Measurements from ENCODE around the gene RNPC3.
A peak's percentile ranks its signal among the peaks of the same experiment; 100 is the strongest.

Gene RNPC3, protein sequence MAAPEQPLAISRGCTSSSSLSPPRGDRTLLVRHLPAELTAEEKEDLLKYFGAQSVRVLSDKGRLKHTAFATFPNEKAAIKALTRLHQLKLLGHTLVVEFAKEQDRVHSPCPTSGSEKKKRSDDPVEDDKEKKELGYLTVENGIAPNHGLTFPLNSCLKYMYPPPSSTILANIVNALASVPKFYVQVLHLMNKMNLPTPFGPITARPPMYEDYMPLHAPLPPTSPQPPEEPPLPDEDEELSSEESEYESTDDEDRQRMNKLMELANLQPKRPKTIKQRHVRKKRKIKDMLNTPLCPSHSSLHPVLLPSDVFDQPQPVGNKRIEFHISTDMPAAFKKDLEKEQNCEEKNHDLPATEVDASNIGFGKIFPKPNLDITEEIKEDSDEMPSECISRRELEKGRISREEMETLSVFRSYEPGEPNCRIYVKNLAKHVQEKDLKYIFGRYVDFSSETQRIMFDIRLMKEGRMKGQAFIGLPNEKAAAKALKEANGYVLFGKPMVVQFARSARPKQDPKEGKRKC

GRCh38 chr1:103525607-103526507, at the start of gene RNPC3:
TSS of gene RNPC3 (plus strand) at chr1:103525699. CDS start at chr1:103526071, 372 bp downstream.
- in situ Hi-C loops (cut with HindIII; ENCODE audit: low sequenced_read_pairs): no loop called here
- TF ChIP-seq, protein P1, sequence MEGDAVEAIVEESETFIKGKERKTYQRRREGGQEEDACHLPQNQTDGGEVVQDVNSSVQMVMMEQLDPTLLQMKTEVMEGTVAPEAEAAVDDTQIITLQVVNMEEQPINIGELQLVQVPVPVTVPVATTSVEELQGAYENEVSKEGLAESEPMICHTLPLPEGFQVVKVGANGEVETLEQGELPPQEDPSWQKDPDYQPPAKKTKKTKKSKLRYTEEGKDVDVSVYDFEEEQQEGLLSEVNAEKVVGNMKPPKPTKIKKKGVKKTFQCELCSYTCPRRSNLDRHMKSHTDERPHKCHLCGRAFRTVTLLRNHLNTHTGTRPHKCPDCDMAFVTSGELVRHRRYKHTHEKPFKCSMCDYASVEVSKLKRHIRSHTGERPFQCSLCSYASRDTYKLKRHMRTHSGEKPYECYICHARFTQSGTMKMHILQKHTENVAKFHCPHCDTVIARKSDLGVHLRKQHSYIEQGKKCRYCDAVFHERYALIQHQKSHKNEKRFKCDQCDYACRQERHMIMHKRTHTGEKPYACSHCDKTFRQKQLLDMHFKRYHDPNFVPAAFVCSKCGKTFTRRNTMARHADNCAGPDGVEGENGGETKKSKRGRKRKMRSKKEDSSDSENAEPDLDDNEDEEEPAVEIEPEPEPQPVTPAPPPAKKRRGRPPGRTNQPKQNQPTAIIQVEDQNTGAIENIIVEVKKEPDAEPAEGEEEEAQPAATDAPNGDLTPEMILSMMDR (IDR thresholded peaks at IDR 0.05; ENCODE audit: low read depth, low read length): no peak
- H3K4me3 ChIP-seq (ENCODE audit: low read depth, low read length): peak within 1 kb of the TSS; percentile 77
- peak; percentile 93 for DNase-seq (ENCODE audit: low read depth, low spot score)

- in situ Hi-C loops (cut with HindIII; ENCODE audit: low sequenced_read_pairs): no loop called here
- no peak overlapping the region for H3K4me3 ChIP-seq (ENCODE audit: low read depth, low read length)
- no peak for DNase-seq (ENCODE audit: low read depth, low spot score)
- TF ChIP-seq, protein P1 (IDR thresholded peaks at IDR 0.05; ENCODE audit: low read depth, low read length): no peak
Measured at GRCh38 chr1:103477101-103477500, 48.4 kb upstream of the RNPC3 start.

DNA sequence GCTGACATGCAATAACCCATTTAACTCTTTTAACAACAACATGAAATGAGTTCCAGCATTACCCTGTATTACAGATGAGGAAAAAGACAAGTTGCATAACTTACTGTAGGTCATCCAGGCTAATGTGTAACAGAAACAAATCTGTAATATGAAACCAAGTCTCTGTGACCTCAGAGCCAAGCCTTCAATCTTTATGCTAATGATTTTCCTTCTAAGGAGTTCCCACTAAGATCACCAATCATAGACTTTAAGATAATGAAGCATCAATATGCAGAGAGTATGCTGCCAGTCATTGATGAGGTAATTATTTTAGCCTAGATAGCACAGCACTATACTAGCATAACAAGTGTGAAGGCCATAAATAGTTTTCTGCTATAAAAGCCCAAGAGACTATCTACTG, 35.6 kb upstream of the RNPC3 start:
- in situ Hi-C loops (cut with HindIII; ENCODE audit: low sequenced_read_pairs): no loop called here
- TF ChIP-seq, protein P1 (IDR thresholded peaks at IDR 0.05; ENCODE audit: low read depth, low read length): no peak
- no peak overlapping the region for H3K4me3 ChIP-seq (ENCODE audit: low read depth, low read length)
- peak; percentile 21 for DNase-seq (ENCODE audit: low read depth, low spot score)

GRCh38 chr1:103492003-103492625, 33.4 kb upstream of the RNPC3 start:
- in situ Hi-C loops (cut with HindIII; ENCODE audit: low sequenced_read_pairs): no loop called here
- no peak for DNase-seq (ENCODE audit: low read depth, low spot score)
- TF ChIP-seq, protein P1 (IDR thresholded peaks at IDR 0.05; ENCODE audit: low read depth, low read length): no peak
- H3K4me3 ChIP-seq (ENCODE audit: low read depth, low read length): no peak overlapping the region

GRCh38 chr1:103496014-103496635, 29.4 kb upstream of the RNPC3 start:
- peak; percentile 58 for DNase-seq (ENCODE audit: low read depth, low spot score)
- in situ Hi-C loops (cut with HindIII; ENCODE audit: low sequenced_read_pairs): no loop called here
- H3K4me3 ChIP-seq (ENCODE audit: low read depth, low read length): no peak overlapping the region
- TF ChIP-seq, protein P1 (IDR thresholded peaks at IDR 0.05; ENCODE audit: low read depth, low read length): no peak

DNA sequence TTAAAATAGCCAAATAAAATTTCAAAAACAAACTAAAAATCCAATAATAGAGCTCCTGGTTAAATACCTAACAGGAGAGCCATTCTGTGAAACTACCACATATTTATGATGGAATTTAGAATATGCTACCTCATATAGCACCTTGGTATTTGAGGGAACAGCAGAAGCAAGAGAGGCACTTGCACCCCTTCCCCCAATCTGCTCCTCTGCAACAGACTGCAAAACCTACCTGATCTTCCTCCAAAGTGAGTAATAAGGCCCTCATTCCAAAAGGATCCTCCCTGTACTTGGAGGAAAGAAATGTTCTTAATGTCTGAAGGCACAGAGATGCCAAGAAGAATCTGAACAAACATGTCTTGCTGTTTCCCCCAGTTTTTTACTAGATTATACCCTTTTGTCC, 28.1 kb upstream of the RNPC3 start:
- DNase-seq (ENCODE audit: low read depth, low spot score): no peak
- in situ Hi-C loops (cut with HindIII; ENCODE audit: low sequenced_read_pairs): no loop called here
- TF ChIP-seq, protein P1 (IDR thresholded peaks at IDR 0.05; ENCODE audit: low read depth, low read length): no peak
- H3K4me3 ChIP-seq (ENCODE audit: low read depth, low read length): no peak overlapping the region
